Hepatocyte (in vitro differentiated cells): ENCODE results near the gene ALDOB. TPM values are rescaled to one million over a fixed set of nuclear protein-coding genes. Genes with fewer than 3 reads are reported as not detected.

ENCODE experiments used
- DNase-seq: peaks from one replicate; pipeline ENCODE4 v3.0.0-alpha.2; 2016; ENCODE audit warnings: low spot score
- H2AFZ ChIP-seq: fragments of 200-600 bp; sonication (generic); 2 replicates; pipeline ENCODE4 v1.6.0; 2016; ENCODE audit warnings: antibody characterized with exemption, mild to moderate bottlenecking
- H3K27ac ChIP-seq: fragments of 200-600 bp; sonication (generic); 2 replicates; pipeline ENCODE4 v1.5.1; 2016; ENCODE audit warnings: mild to moderate bottlenecking
- H3K27me3 ChIP-seq: fragments of 200-600 bp; sonication (generic); 2 replicates; pipeline ENCODE4 v1.6.1; 2016
- H3K36me3 ChIP-seq: fragments of 200-600 bp; sonication (generic); replicated peaks from 2 replicates; pipeline ENCODE4 v1.5.1; 2016; ENCODE audit warnings: low read depth; ENCODE audit not compliant: insufficient read depth
- H3K4me1 ChIP-seq: fragments of 200-600 bp; sonication (generic); 2 replicates; pipeline ENCODE4 v1.5.1; 2016; ENCODE audit warnings: mild to moderate bottlenecking, moderate library complexity; ENCODE audit not compliant: insufficient read depth
- H3K4me2 ChIP-seq: fragments of 200-600 bp; sonication (generic); 2 replicates; pipeline ENCODE4 v1.6.0; 2016
- H3K4me3 ChIP-seq: fragments of 200-600 bp; sonication (generic); 2 replicates; pipeline ENCODE4 v1.5.1; 2016; ENCODE audit warnings: mild to moderate bottlenecking
- H3K79me2 ChIP-seq: fragments of 200-600 bp; sonication (generic); 2 replicates; pipeline ENCODE4 v1.6.0; 2017; ENCODE audit warnings: mild to moderate bottlenecking
- H3K9me2 ChIP-seq: fragments of 200-600 bp; sonication (generic); replicated peaks from 2 replicates; pipeline ENCODE4 v1.6.0; 2017; ENCODE audit warnings: mild to moderate bottlenecking; ENCODE audit not compliant: insufficient read depth
- H3K9me3 ChIP-seq: fragments of 200-600 bp; sonication (generic); 2 replicates; pipeline ENCODE4 v1.5.1; 2016; ENCODE audit warnings: low read depth, mild to moderate bottlenecking
- H4K20me1 ChIP-seq: fragments of 200-600 bp; sonication (generic); 2 replicates; pipeline ENCODE4 v1.6.0; 2016; ENCODE audit warnings: mild to moderate bottlenecking; ENCODE audit not compliant: insufficient read depth, poor library complexity, severe bottlenecking
- CTCF ChIP-seq: fragments of 200-600 bp; sonication (generic); IDR thresholded peaks from 2 replicates; pipeline ENCODE4 v1.5.1; 2016; ENCODE audit warnings: antibody characterized with exemption, mild to moderate bottlenecking; ENCODE audit not compliant: poor library complexity
- EZH2 ChIP-seq: fragments of 200-600 bp; sonication (generic); IDR thresholded peaks from 2 replicates; pipeline ENCODE4 v1.6.1; 2016; ENCODE audit warnings: antibody characterized with exemption, mild to moderate bottlenecking, borderline replicate concordance
- EZH2phosphoT487 ChIP-seq: fragments of 200-600 bp; sonication (generic); IDR thresholded peaks from one replicate; pipeline ENCODE4 v1.6.1; 2018; ENCODE audit warnings: antibody characterized with exemption, mild to moderate bottlenecking, low read depth, moderate library complexity; ENCODE audit not compliant: unreplicated experiment, severe bottlenecking
- WGBS: methylation state at CpG from one replicate; pipeline ENCODE4 v1.1.6; 2016; ENCODE audit warnings: low lambda C conversion rate; ENCODE audit errors: missing lambda C conversion rate; 5-methylcytosine and 5-hydroxymethylcytosine counted together
- polyA plus RNA-seq: library from polyadenylated mRNA; unstranded; fragments of >200 nt; fragmentation: Nextera tagmentation; extraction: Ambion mirVana; gene quantifications from 2 replicates; pipeline ENCODE4 v1.2.1, GENCODE V29; 2016
- total RNA-seq: library from RNA; depleted of rRNA; stranded (reverse); fragments of >200 nt; gene quantifications from 2 replicates; pipeline ENCODE4 v1.2.3, GENCODE V29; 2014

ALDOB gene
- total and polyA plus RNA-seq, 2 experiments from 2014 or later: 71.6 to 236 TPM

- H3K27ac ChIP-seq: no peak overlapping the region
- no peaks in the 10 kb centered on the region for H3K9me2 ChIP-seq
- no peaks in the 10 kb centered on the region for H3K4me1 ChIP-seq
- no peak overlapping the region for H3K4me2 ChIP-seq
- no peaks in the 10 kb centered on the region for H3K9me3 ChIP-seq
- no peaks in the 10 kb centered on the region for H4K20me1 ChIP-seq
- H3K79me2 ChIP-seq: no peaks in the 10 kb centered on the region
- DNase-seq: no peak
- TF ChIP-seq EZH2 (no peak), EZH2phosphoT487 (no peak), CTCF (no peak)
- H3K36me3 ChIP-seq: no peaks in the 10 kb centered on the region
- no peaks in the 10 kb centered on the region for H3K27me3 ChIP-seq
- no peak overlapping the region for H3K4me3 ChIP-seq
- 88% methylated on average over 2 of the region's 2 CpGs for WGBS
- no peak overlapping the region for H2AFZ ChIP-seq
These were observed 31.3 kb upstream of the ALDOB start for GRCh38 chr9:101466863-101467262.

- H3K4me3 ChIP-seq: no peak overlapping the region
- no peaks in the 10 kb centered on the region for H3K27me3 ChIP-seq
- H4K20me1 ChIP-seq: no peaks in the 10 kb centered on the region
- H3K4me2 ChIP-seq: no peak overlapping the region
- no peaks in the 10 kb centered on the region for H3K9me3 ChIP-seq
- no peaks in the 10 kb centered on the region for H3K9me2 ChIP-seq
- no peaks in the 10 kb centered on the region for H3K79me2 ChIP-seq
- no peak for TF ChIP-seq EZH2phosphoT487
- TF ChIP-seq EZH2: no peak
- peak; percentile 51 for TF ChIP-seq CTCF
- 33% methylated on average over 6 of the region's 6 CpGs for WGBS
- H2AFZ ChIP-seq: no peak overlapping the region
- no peaks in the 10 kb centered on the region for H3K4me1 ChIP-seq
- no peak overlapping the region for H3K27ac ChIP-seq
- peak; percentile 81 for DNase-seq
- no peaks in the 10 kb centered on the region for H3K36me3 ChIP-seq
These were observed 29.8 kb upstream of the ALDOB start for GRCh38 chr9:101465326-101465915.

- Histone ChIP-seq H3K27me3 (no peaks in the 10 kb centered on the region), H3K9me2 (no peaks in the 10 kb centered on the region), H3K79me2 (no peaks in the 10 kb centered on the region), H3K27ac (no peak overlapping the region), H3K4me3 (no peak overlapping the region), H3K36me3 (no peaks in the 10 kb centered on the region), H3K9me3 (no peaks in the 10 kb centered on the region), H3K4me1 (no peaks in the 10 kb centered on the region), H4K20me1 (no peaks in the 10 kb centered on the region), H2AFZ (no peak overlapping the region), H3K4me2 (no peak overlapping the region)
- WGBS: 96% methylated on average over 2 of the region's 2 CpGs
- TF ChIP-seq CTCF (no peak), EZH2phosphoT487 (no peak), EZH2 (no peak)
- DNase-seq: no peak
These were observed 27.8 kb upstream of the ALDOB start for GRCh38 chr9:101463397-101463796.
